MM.1S (cell line): ENCODE results near the gene TMEM163.

Source experiments
- DNase-seq: peaks from one replicate; pipeline ENCODE4 v3.0.0-alpha.2; 2015
- H2AFZ ChIP-seq: fragments of 300-600 bp; sonication (generic); 2 replicates; pipeline ENCODE4 v1.6.0; 2016; ENCODE audit warnings: antibody characterized with exemption, low read length
- H3F3A ChIP-seq: fragments of 300-600 bp; sonication (generic); 2 replicates; pipeline ENCODE4 v1.6.1; 2016; ENCODE audit warnings: mild to moderate bottlenecking, antibody characterized with exemption, low read length, moderate library complexity, mixed read lengths; ENCODE audit not compliant: insufficient read depth
- H3K27ac ChIP-seq: fragments of 300-600 bp; sonication (generic); 2 replicates; pipeline ENCODE4 v1.5.1; 2016; ENCODE audit warnings: mild to moderate bottlenecking, low read length
- H3K27me3 ChIP-seq: fragments of 300-600 bp; sonication (generic); replicated peaks from 2 replicates; pipeline ENCODE4 v1.6.0; 2016; ENCODE audit warnings: low read length; ENCODE audit not compliant: insufficient read depth
- H3K36me3 ChIP-seq: fragments of 300-600 bp; sonication (generic); replicated peaks from 2 replicates; pipeline ENCODE4 v1.6.1; 2016; ENCODE audit warnings: mild to moderate bottlenecking, low read length, mixed read lengths; ENCODE audit not compliant: insufficient read depth
- H3K4me1 ChIP-seq: fragments of 300-600 bp; sonication (generic); 2 replicates; pipeline ENCODE4 v1.6.1; 2016; ENCODE audit warnings: low read length, mixed read lengths
- H3K4me2 ChIP-seq: fragments of 300-600 bp; sonication (generic); 2 replicates; pipeline ENCODE4 v1.6.0; 2016; ENCODE audit warnings: low read depth, low read length
- H3K4me3 ChIP-seq: fragments of 300-600 bp; sonication (generic); 2 replicates; pipeline ENCODE4 v1.5.1; 2016; ENCODE audit warnings: low read length, mixed read lengths
- H3K79me2 ChIP-seq: fragments of 300-600 bp; sonication (generic); 2 replicates; pipeline ENCODE4 v1.6.1; 2016; ENCODE audit warnings: mixed run types, low read length, mixed read lengths
- H3K9ac ChIP-seq: fragments of 300-600 bp; sonication (generic); 2 replicates; pipeline ENCODE4 v1.6.1; 2016; ENCODE audit warnings: low read length, mixed read lengths
- H3K9me2 ChIP-seq: fragments of 300-600 bp; sonication (generic); replicated peaks from 2 replicates; pipeline ENCODE4 v1.6.1; 2016; ENCODE audit warnings: mild to moderate bottlenecking, low read length, mixed read lengths; ENCODE audit not compliant: insufficient read depth
- H3K9me3 ChIP-seq: fragments of 300-600 bp; sonication (generic); replicated peaks from 2 replicates; pipeline ENCODE4 v1.6.1; 2016; ENCODE audit warnings: mild to moderate bottlenecking, low read length, mixed read lengths; ENCODE audit not compliant: insufficient read depth
- H4K20me1 ChIP-seq: fragments of 300-600 bp; sonication (generic); 2 replicates; pipeline ENCODE4 v1.6.1; 2016; ENCODE audit warnings: mild to moderate bottlenecking, low read length, moderate library complexity, mixed read lengths; ENCODE audit not compliant: insufficient read depth
- CTCF ChIP-seq: fragments of 300-600 bp; sonication (generic); IDR thresholded peaks from 2 replicates; pipeline ENCODE4 v1.5.1; 2016; ENCODE audit warnings: antibody characterized with exemption, low read length, mixed read lengths
- EZH2 ChIP-seq: fragments of 300-600 bp; sonication (generic); optimal IDR thresholded peaks from 2 replicates; pipeline ENCODE3; 2017; ENCODE audit warnings: low read depth, mild to moderate bottlenecking, antibody characterized with exemption, low read length, mixed read lengths
- EZH2phosphoT487 ChIP-seq: fragments of 300-600 bp; sonication (generic); IDR thresholded peaks from 2 replicates; pipeline ENCODE4 v1.6.1; 2018; ENCODE audit warnings: antibody characterized with exemption, low read length

Gene TMEM163

DNA sequence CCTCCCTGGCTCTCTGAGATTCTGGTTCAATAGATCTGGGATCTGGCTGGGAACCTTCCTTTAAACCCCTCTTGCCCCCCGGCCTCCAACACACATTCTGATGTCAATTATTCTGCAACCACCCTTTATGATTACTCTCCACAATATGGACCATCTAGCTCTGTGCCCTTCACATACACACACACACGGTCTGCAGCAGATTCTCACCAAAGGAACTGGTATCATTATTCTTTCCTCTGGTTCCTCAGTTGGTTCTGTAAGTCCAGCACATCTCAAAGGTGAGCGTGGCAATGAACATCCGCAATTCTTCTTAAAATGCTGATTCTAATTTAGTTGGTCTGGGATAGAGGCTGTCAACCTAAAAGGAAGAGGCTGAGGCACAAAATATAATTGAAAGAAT lies 2.8 kb upstream of the TMEM163 start:
- H3K4me2 ChIP-seq, result no peak overlapping the region
- no peak overlapping the region for H2AFZ ChIP-seq
- H3F3A ChIP-seq, result no peaks in the 10 kb centered on the region
- no peaks in the 10 kb centered on the region for H3K9me3 ChIP-seq
- peaks cover 10% of the 10 kb centered on the region; the same call in 1 of the 2 replicates for H3K27me3 ChIP-seq
- no peaks in the 10 kb centered on the region for H3K9me2 ChIP-seq
- no peak for DNase-seq
- no peak overlapping the region for H3K9ac ChIP-seq
- H4K20me1 ChIP-seq, result no peaks in the 10 kb centered on the region
- TF ChIP-seq CTCF (no peak), EZH2phosphoT487 (no peak), EZH2 (no peak)
- H3K36me3 ChIP-seq, result no peaks in the 10 kb centered on the region
- no peaks in the 10 kb centered on the region for H3K79me2 ChIP-seq
- no peak overlapping the region for H3K4me3 ChIP-seq
- no peak overlapping the region for H3K27ac ChIP-seq
- H3K4me1 ChIP-seq, result no peaks in the 10 kb centered on the region

GRCh38 chr2:134718023-134718816 lies 580 bp downstream of the TMEM163 start:
- Histone ChIP-seq H3K9me2 (no peaks in the 10 kb centered on the region), H3K27ac (no peak overlapping the region), H3K4me1 (no peaks in the 10 kb centered on the region), H4K20me1 (no peaks in the 10 kb centered on the region), H3K4me2 (peak overlapping the region; percentile 78; the same call in 1 of the 2 replicates), H3K4me3 (peak overlapping the region; percentile 51), H3F3A (no peaks in the 10 kb centered on the region), H3K9me3 (no peaks in the 10 kb centered on the region), H3K79me2 (no peaks in the 10 kb centered on the region), H3K36me3 (no peaks in the 10 kb centered on the region), H2AFZ (no peak overlapping the region), H3K9ac (no peak overlapping the region), H3K27me3 (peaks cover 10% of the 10 kb centered on the region; the same call in 1 of the 2 replicates)
- TF ChIP-seq CTCF (no peak), EZH2phosphoT487 (no peak), EZH2 (no peak)
- DNase-seq, result no peak

- Histone ChIP-seq H3K27ac (no peak overlapping the region), H3K4me1 (no peaks in the 10 kb centered on the region), H3F3A (no peaks in the 10 kb centered on the region), H3K4me3 (no peak overlapping the region), H3K9me3 (no peaks in the 10 kb centered on the region), H3K79me2 (no peaks in the 10 kb centered on the region), H4K20me1 (no peaks in the 10 kb centered on the region), H2AFZ (no peak overlapping the region), H3K9ac (no peak overlapping the region), H3K27me3 (peaks cover 10% of the 10 kb centered on the region; the same call in 1 of the 2 replicates), H3K9me2 (no peaks in the 10 kb centered on the region), H3K36me3 (no peaks in the 10 kb centered on the region), H3K4me2 (peak overlapping the region; percentile 78; the same call in 1 of the 2 replicates)
- DNase-seq, result no peak
- no peak for TF ChIP-seq EZH2
- TF ChIP-seq CTCF, result no peak
- TF ChIP-seq EZH2phosphoT487, result no peak
Observed at GRCh38 chr2:134717286-134718022, 1.3 kb downstream of the TMEM163 start.
